ENCODE data around the gene DMWD. TPM values are rescaled to one million over a fixed set of nuclear protein-coding genes. Genes with fewer than 3 reads are reported as not detected.

DMWD gene
- total RNA-seq, 1 experiment from 2014 or later = 86.7 TPM

DNA sequence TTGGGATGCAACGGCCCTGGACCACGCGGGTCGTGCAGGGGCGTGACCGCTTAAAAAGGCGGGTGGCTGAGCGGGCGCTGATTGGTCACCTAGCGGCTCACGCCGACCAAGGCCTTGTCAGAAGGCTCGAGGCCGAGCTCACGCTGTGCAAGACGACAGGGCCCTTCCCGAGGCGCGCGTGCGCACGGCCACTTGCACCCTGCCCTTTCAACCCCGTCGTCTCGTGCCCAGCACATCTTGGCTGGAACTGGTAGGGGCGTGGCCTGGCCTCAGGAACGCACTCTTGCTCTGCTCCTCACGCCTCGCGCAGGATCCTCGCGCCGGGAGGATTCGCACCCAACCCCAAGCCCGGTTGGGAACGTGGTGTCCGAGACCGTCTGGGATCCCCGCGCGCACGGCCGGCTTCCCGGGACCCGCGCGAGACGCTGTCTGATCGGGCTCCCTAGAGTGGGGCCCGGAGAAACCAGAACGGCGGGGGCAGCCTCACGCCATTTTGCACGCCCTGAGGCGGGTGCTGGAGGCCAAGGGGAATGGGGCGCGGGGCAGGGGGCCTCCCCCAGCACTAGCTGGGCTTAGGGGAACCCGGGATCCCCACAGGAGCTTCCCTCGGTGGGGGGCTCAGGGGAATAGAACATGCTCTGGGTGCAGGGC is 59.4 kb downstream of the DMWD start, which contains the start of gene MEIOSIN:
TSS of gene MEIOSIN (plus strand) at position 280 of the 651 bp plus-strand sequence. CDS start 1,938 bp downstream, outside the sequence.
- peaks cover 14% of the 10 kb centered on the region for H3K4me1 ChIP-seq (ENCODE audit: insufficient read depth, low read length, poor library complexity, severe bottlenecking)
- no peaks in the 10 kb centered on the region for H3K9me3 ChIP-seq (ENCODE audit: low read depth, low read length, poor library complexity, severe bottlenecking)
- BruUV-seq (replicated peaks) = no TSS peak
- no peaks in the 10 kb centered on the region for H3K27me3 ChIP-seq (replicated peaks; ENCODE audit: insufficient read depth, low read depth, low read length, poor library complexity)
- H3K27ac ChIP-seq (ENCODE audit: low read depth, low read length, poor library complexity, severe bottlenecking) = no peak within 1 kb of the TSS
- POLR2A ChIA-PET (ENCODE audit: low non-redundant PET) = no interaction called here
- intact Hi-C loops (cut with micrococcal nuclease; ENCODE audit: unreplicated experiment) = no loop called here
- TF ChIP-seq, protein P1, sequence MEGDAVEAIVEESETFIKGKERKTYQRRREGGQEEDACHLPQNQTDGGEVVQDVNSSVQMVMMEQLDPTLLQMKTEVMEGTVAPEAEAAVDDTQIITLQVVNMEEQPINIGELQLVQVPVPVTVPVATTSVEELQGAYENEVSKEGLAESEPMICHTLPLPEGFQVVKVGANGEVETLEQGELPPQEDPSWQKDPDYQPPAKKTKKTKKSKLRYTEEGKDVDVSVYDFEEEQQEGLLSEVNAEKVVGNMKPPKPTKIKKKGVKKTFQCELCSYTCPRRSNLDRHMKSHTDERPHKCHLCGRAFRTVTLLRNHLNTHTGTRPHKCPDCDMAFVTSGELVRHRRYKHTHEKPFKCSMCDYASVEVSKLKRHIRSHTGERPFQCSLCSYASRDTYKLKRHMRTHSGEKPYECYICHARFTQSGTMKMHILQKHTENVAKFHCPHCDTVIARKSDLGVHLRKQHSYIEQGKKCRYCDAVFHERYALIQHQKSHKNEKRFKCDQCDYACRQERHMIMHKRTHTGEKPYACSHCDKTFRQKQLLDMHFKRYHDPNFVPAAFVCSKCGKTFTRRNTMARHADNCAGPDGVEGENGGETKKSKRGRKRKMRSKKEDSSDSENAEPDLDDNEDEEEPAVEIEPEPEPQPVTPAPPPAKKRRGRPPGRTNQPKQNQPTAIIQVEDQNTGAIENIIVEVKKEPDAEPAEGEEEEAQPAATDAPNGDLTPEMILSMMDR (conservative IDR thresholded peaks at IDR 0.05; ENCODE audit: low read depth, low read length) = no peak
- no peak for TF ChIP-seq EZH2 (IDR thresholded peaks at IDR 0.05; ENCODE audit: borderline replicate concordance, low read depth, low read length, poor library complexity, severe bottlenecking)
- no peaks in the 10 kb centered on the region for H3K36me3 ChIP-seq (ENCODE audit: insufficient read depth, low read length, poor library complexity, severe bottlenecking)
- no peak within 1 kb of the TSS for H3K4me3 ChIP-seq (ENCODE audit: low read depth, low read length, poor library complexity, severe bottlenecking)
- no peak for DNase-seq (ENCODE audit: low spot score)
- CTCF ChIA-PET = no interaction called here

Other genes starting within 250 kb of the DMWD start
- 13.5 and 15.2 TPM in 2 replicates for gene OPA3, start 208.0 kb downstream of the DMWD start, total RNA-seq (2021)
- not detected in 2 replicates for gene GPR4, start 190.6 kb downstream of the DMWD start, total RNA-seq (2021)
- 17.0 and 21.0 TPM in 2 replicates for gene EML2, start 153.4 kb downstream of the DMWD start, total RNA-seq (2021)
- gene GIPR, start 124.6 kb downstream of the DMWD start, total RNA-seq (2021) = 0.45 and 1.0 TPM in 2 replicates
- 590 and 597 TPM in 2 replicates for gene SNRPD2, start 100.9 kb downstream of the DMWD start, total RNA-seq (2021)
- 12.8 and 17.4 TPM in 2 replicates for gene QPCTL, start 100.2 kb downstream of the DMWD start, total RNA-seq (2021)
- gene FBXO46, start 61.9 kb downstream of the DMWD start, total RNA-seq (2021) = 18.8 and 24.3 TPM in 2 replicates
- gene MEIOSIN, start 59.4 kb downstream of the DMWD start, total RNA-seq (2021) = not detected in 2 replicates
- 23.6 and 26.7 TPM in 2 replicates for gene SIX5, start 23.6 kb downstream of the DMWD start, total RNA-seq (2021)
- gene DMPK, start 10.4 kb downstream of the DMWD start, total RNA-seq (2021) = 79.9 and 82.0 TPM in 2 replicates
- gene RSPH6A, start 22.5 kb upstream of the DMWD start, total RNA-seq (2021) = 0.15 and 0.19 TPM in 2 replicates
- 85.5 and 92.4 TPM in 2 replicates for gene SYMPK, start 70.3 kb upstream of the DMWD start, total RNA-seq (2021)
- not detected in 2 replicates for gene FOXA3, start 71.5 kb upstream of the DMWD start, total RNA-seq (2021)
- 29.7 and 34.5 TPM in 2 replicates for gene IRF2BP1, start 93.3 kb upstream of the DMWD start, total RNA-seq (2021)
- 11.4 and 13.5 TPM in 2 replicates for gene MYPOP, start 109.8 kb upstream of the DMWD start, total RNA-seq (2021)
- gene NANOS2, start 121.9 kb upstream of the DMWD start, total RNA-seq (2021) = not detected in 2 replicates
- not detected in 2 replicates for gene NOVA2, start 181.0 kb upstream of the DMWD start, total RNA-seq (2021)
- gene CCDC61, start 202.6 kb upstream of the DMWD start, total RNA-seq (2021) = 15.4 and 16.5 TPM in 2 replicates
- gene PGLYRP1, start 230.2 kb upstream of the DMWD start, total RNA-seq (2021) = not detected in 2 replicates
- not detected in 2 replicates for gene IGFL4, start 248.2 kb upstream of the DMWD start, total RNA-seq (2021)

All from A673 (cell line).